IMR-90 (cell line): ENCODE data around the gene CUBN. TPM values are rescaled to one million over a fixed set of nuclear protein-coding genes. Genes with fewer than 3 reads are reported as not detected.

ENCODE experiments used
- ATAC-seq: fragments of 200-7000 bp; cut with Tn5 transposase; 2 replicates; pipeline ENCODE4 v1.9.1; 2020; ENCODE audit warnings: low read depth, mild to moderate bottlenecking, moderate library complexity
- BruUV-seq: library from RNA; stranded (reverse); fragments of 400-500 nt; replicated peaks from 2 replicates; lab custom pipeline; 2021; lab: Mats Ljungman, UMichigan
- CTCF ChIA-PET: fragments of 300-600 bp; formaldehyde crosslinking; extraction: SDS; loops from one replicate; lab custom pipeline; 2021; ENCODE audit warnings: antibody characterized with exemption; lab: Yijun Ruan, JAX
- POLR2A ChIA-PET: fragments of 300-600 bp; sonication (Branson Sonifier 250); formaldehyde crosslinking; loops from one replicate; lab custom pipeline; 2022; ENCODE audit warnings: antibody characterized with exemption; ENCODE audit not compliant: unreplicated experiment; lab: Charles Lee
- DNase-seq: peaks from one replicate; pipeline ENCODE4 v3.0.0; 2013
- H2AFZ ChIP-seq: replicated peaks from 2 replicates; pipeline ENCODE3; 2013; ENCODE audit warnings: low read length, mild to moderate bottlenecking; ENCODE audit not compliant: poor library complexity
- H2AK5ac ChIP-seq: 2 replicates; pipeline ENCODE4 v1.6.1; 2013; ENCODE audit warnings: low read depth, low read length, inconsistent platforms
- H2AK9ac ChIP-seq: replicated peaks from 2 replicates; pipeline ENCODE3; 2013; ENCODE audit warnings: mild to moderate bottlenecking, low read depth, low read length, moderate library complexity; ENCODE audit not compliant: poor library complexity
- H2BK120ac ChIP-seq: 2 replicates; pipeline ENCODE4 v1.6.1; 2013; ENCODE audit warnings: low read depth, low read length, inconsistent platforms
- H2BK15ac ChIP-seq: 3 replicates; pipeline ENCODE4 v1.6.1; 2013; ENCODE audit warnings: low read depth, low read length, inconsistent platforms
- H2BK20ac ChIP-seq: 2 replicates; pipeline ENCODE4 v1.6.1; 2013; ENCODE audit warnings: low read depth, mild to moderate bottlenecking, inconsistent platforms, low read length, moderate library complexity
- H2BK5ac ChIP-seq: 2 replicates; pipeline ENCODE4 v1.6.1; 2013; ENCODE audit warnings: mild to moderate bottlenecking, low read depth, low read length, inconsistent platforms; ENCODE audit not compliant: poor library complexity, severe bottlenecking
- H3K14ac ChIP-seq: replicated peaks from 2 replicates; pipeline ENCODE4 v1.6.1; 2013; ENCODE audit warnings: low read depth, low read length, inconsistent platforms
- H3K18ac ChIP-seq: 2 replicates; pipeline ENCODE4 v1.6.1; 2013; ENCODE audit warnings: low read depth, low read length, control low read depth
- H3K23ac ChIP-seq: 2 replicates; pipeline ENCODE4 v1.6.1; 2013; ENCODE audit warnings: low read depth, low read length, inconsistent platforms
- H3K27ac ChIP-seq: 2 replicates; pipeline ENCODE4 v1.5.1; 2013; ENCODE audit warnings: mild to moderate bottlenecking, control low read depth, low read length; ENCODE audit not compliant: insufficient read depth
- H3K27me3 ChIP-seq: 2 replicates; pipeline ENCODE4 v1.6.1; 2013; ENCODE audit warnings: low read length; ENCODE audit not compliant: control insufficient read depth, insufficient read depth
- H3K36me3 ChIP-seq: 2 replicates; pipeline ENCODE4 v1.6.1; 2013; ENCODE audit warnings: low read length, mixed read lengths; ENCODE audit not compliant: control insufficient read depth, insufficient read depth
- H3K4ac ChIP-seq: 2 replicates; pipeline ENCODE4 v1.6.1; 2013; ENCODE audit warnings: low read depth, low read length, inconsistent platforms
- H3K4me1 ChIP-seq: 2 replicates; pipeline ENCODE4 v1.6.1; 2013; ENCODE audit warnings: low read length, mixed read lengths; ENCODE audit not compliant: control insufficient read depth, insufficient read depth
- H3K4me2 ChIP-seq: 2 replicates; pipeline ENCODE4 v1.6.1; 2013; ENCODE audit warnings: low read depth, mild to moderate bottlenecking, control low read depth, low read length, moderate library complexity
- H3K4me3 ChIP-seq: 2 replicates; pipeline ENCODE4 v1.5.1; 2013; ENCODE audit warnings: low read depth, mild to moderate bottlenecking, control low read depth, low read length, moderate library complexity; ENCODE audit not compliant: insufficient read depth
- H3K56ac ChIP-seq: 2 replicates; pipeline ENCODE4 v1.6.1; 2013; ENCODE audit warnings: low read length, inconsistent platforms; ENCODE audit not compliant: insufficient read depth; ENCODE audit errors: extremely low read depth
- H3K79me1 ChIP-seq, 2 experiments: 2 replicates each; pipeline ENCODE4 v1.6.1; 2013; ENCODE audit warnings: low read length in 2 of 2, inconsistent platforms in 1 of 2, low read depth in 1 of 2
- H3K9ac ChIP-seq: 2 replicates; pipeline ENCODE4 v1.6.1; 2013; ENCODE audit warnings: low read depth, low read length, control low read depth
- H3K9me1 ChIP-seq: 2 replicates; pipeline ENCODE4 v1.6.1; 2013; ENCODE audit warnings: low read length, inconsistent platforms; ENCODE audit not compliant: insufficient read depth
- H3K9me3 ChIP-seq: 2 replicates; pipeline ENCODE4 v1.6.1; 2013; ENCODE audit warnings: low read length; ENCODE audit not compliant: control insufficient read depth, insufficient read depth
- H4K20me1 ChIP-seq: 2 replicates; pipeline ENCODE4 v1.6.1; 2013; ENCODE audit warnings: low read length, inconsistent platforms; ENCODE audit not compliant: insufficient read depth
- H4K5ac ChIP-seq: 2 replicates; pipeline ENCODE4 v1.6.1; 2013; ENCODE audit warnings: mild to moderate bottlenecking, low read depth, low read length, control low read depth
- H4K8ac ChIP-seq, 2 experiments: 2 replicates each; pipeline ENCODE4 v1.6.1; 2013; ENCODE audit warnings: low read depth in 2 of 2, low read length in 2 of 2, control low read depth in 1 of 2, inconsistent platforms in 1 of 2
- H4K91ac ChIP-seq: 2 replicates; pipeline ENCODE4 v1.6.1; 2013; ENCODE audit warnings: low read depth, low read length, inconsistent platforms; ENCODE audit not compliant: insufficient read depth
- RCOR1 ChIP-seq: IDR thresholded peaks from 2 replicates; pipeline ENCODE4 v1.6.1; 2012; ENCODE audit warnings: mild to moderate bottlenecking, low read length, improper control_type of control experiment; ENCODE audit not compliant: insufficient replicate concordance
- WGBS, 2 experiments: methylation state at CpG; one replicate each; pipeline versions ENCODE4 v1.1.5 to v1.1.7; 2013; ENCODE audit warnings: missing lambda C conversion rate in 2 of 2; ENCODE audit not compliant: insufficient read length in 1 of 2; ENCODE audit errors: extremely low coverage in 2 of 2; 5-methylcytosine and 5-hydroxymethylcytosine counted together
- dilution Hi-C: fragments of 300-500 bp; cut with HindIII; formaldehyde crosslinking; loops from one replicate; pipeline ENCODE4 v1.14.3; 2018; ENCODE audit warnings: low sequenced_read_pairs; ENCODE audit not compliant: unreplicated experiment
- in situ Hi-C: fragments of 300-500 bp; cut with MboI; formaldehyde crosslinking; loops from 3 replicates; pipeline ENCODE4 v1.14.3; 2019; ENCODE audit warnings: low sequenced_read_pairs, inconsistent platforms, mixed read lengths
- intact Hi-C: fragments of 100-400 bp; cut with micrococcal nuclease; formaldehyde crosslinking; loops from 2 replicates; pipeline ENCODE4 v1.10.0; 2022
- polyA plus RNA-seq, 3 experiments: library from polyadenylated mRNA; depleted of rRNA; stranded (reverse); fragments of >200 nt; gene quantifications; 2 replicates each; pipeline ENCODE4 v1.2.3, GENCODE V29; 2012; ENCODE audit warnings: low replicate concordance in 1 of 3
- total RNA-seq: library from RNA; depleted of rRNA; stranded (reverse); fragments of >200 nt; gene quantifications from 2 replicates; pipeline ENCODE4 v1.2.3, GENCODE V29; 2012
- TF ChIP-seq, protein P1 (sequence below): fragments of 150-350 bp; IDR thresholded peaks from 2 replicates; pipeline ENCODE4 v1.6.1; 2017; ENCODE audit warnings: mild to moderate bottlenecking, antibody characterized with exemption, low read length, low read depth

The CUBN gene
- total and polyA plus RNA-seq, 2 of the 4 experiments (the other 2 are of a cell fraction): 0.19 to 0.54 TPM

DNA sequence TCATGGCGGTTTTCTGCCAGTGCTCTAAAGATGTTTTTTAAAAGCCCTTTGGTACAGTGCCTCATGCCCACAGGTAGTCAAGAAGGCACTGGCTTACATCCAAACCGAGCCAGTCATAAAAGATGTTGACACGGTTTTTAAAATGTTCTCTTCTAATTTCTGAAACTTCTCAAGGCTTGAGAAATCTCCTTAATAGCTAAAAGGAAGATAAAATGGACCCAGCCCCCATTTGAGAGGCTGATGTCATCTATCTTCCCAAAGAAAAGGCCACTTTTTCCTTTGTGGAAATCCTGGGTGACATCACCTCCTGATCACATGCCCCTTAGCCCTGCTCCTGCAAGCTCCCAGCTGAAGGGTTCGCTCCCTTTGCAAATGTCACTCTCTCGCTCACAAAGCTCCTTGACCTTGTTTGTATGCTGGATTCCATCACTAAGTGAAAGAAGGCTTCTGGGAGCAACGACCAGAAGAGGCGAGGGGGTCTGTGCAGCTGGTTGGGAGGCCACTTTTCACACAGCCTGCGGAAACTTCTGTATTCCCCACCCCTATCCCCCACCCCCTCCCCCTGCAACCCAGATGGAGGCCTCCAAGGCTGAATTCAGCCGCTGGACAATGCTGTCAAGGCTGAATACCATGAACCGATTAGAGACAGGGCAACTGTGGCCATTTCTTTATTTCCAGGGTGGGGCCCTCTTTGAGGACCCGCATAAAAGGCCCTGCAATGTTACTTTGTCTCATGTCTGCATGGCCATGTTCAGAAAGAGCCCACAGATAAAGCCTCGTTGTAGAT is 122.8 kb downstream of the CUBN start:
- Histone ChIP-seq H3K56ac (0 out of 2 replicates have a peak overlapping the region, but pooled peaks have one; percentile 16), H3K36me3 (no peaks in the 10 kb centered on the region), H4K5ac (peak overlapping the region; percentile 74), H3K27me3 (no peaks in the 10 kb centered on the region), H3K18ac (peak overlapping the region; percentile 26), H4K91ac (peak overlapping the region; percentile 44), H2AK5ac (no peak overlapping the region; the same call in none of the 2 replicates), H2BK120ac (peak overlapping the region; percentile 86), H2BK5ac (peak overlapping the region; percentile 18), H3K4me3 (no peak overlapping the region), H3K4me2 (peak overlapping the region; percentile 23; the same call in 1 of the 2 replicates), H3K9me1 (peaks cover 22% of the 10 kb centered on the region), H3K9me3 (no peaks in the 10 kb centered on the region), H3K4ac (peak overlapping the region; percentile 77), H3K14ac (peak overlapping the region; percentile 78), H3K27ac (peak overlapping the region; percentile 17), H3K4me1 (peaks cover 29% of the 10 kb centered on the region), H4K8ac (peak overlapping the region; percentile 29 to 72), H4K20me1 (no peaks in the 10 kb centered on the region), H2BK20ac (peak overlapping the region; percentile 80), H2BK15ac (peak overlapping the region; percentile 78), H2AFZ (peak overlapping the region; percentile 74), H2AK9ac (peak overlapping the region; percentile 18), H3K9ac (no peak overlapping the region), H3K23ac (peak overlapping the region; percentile 62), H3K79me1 (peaks cover 0 to 11% of the 10 kb centered on the region in 2 experiments; a peak in 1 of 4 replicates)
- ATAC-seq (no peak), DNase-seq (peak; percentile 59)
- TF ChIP-seq, protein P1, sequence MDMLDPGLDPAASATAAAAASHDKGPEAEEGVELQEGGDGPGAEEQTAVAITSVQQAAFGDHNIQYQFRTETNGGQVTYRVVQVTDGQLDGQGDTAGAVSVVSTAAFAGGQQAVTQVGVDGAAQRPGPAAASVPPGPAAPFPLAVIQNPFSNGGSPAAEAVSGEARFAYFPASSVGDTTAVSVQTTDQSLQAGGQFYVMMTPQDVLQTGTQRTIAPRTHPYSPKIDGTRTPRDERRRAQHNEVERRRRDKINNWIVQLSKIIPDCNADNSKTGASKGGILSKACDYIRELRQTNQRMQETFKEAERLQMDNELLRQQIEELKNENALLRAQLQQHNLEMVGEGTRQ: peak; percentile 68; the same call in 1 of the 2 replicates
- no peak for TF ChIP-seq RCOR1
- intact Hi-C loops (loop anchor here (5.0 kb wide), 1 partner anchor 155 kb away; no protein-coding TSS in a partner anchor), in situ Hi-C loops (no loop called here), dilution Hi-C loops (no loop called here)
- 10% methylated on average over 3 of the region's 12 CpGs; no CpG with 5 or more reads in 1 of the 2 experiments for WGBS, 2 experiments
- ChIA-PET POLR2A (no interaction called here), CTCF (no interaction called here)
- BruUV-seq: no TSS peak
